Measurements from ENCODE around the gene VPS50. TPM values are rescaled to one million over a fixed set of nuclear protein-coding genes. Genes with fewer than 3 reads are reported as not detected.

The VPS50 gene
- total RNA-seq, 1 experiment from 2014 or later = 15.1 TPM

GRCh38 chr7:93196336-93196735 is 35.8 kb upstream of the VPS50 start:
- Histone ChIP-seq H3K27ac (ENCODE audit: low read depth, low read length) (no peak overlapping the region), H3K9ac (ENCODE audit: low read length) (no peak overlapping the region), H3K36me3 (ENCODE audit: control insufficient read depth in 1 of 2, insufficient read depth in 2 of 2, low read length in 2 of 2) (no peaks in the 10 kb centered on the region), H4K20me1 (ENCODE audit: insufficient read depth) (no peaks in the 10 kb centered on the region), H3K4me3 (replicated peaks in 1 of 2; ENCODE audit: low read depth in 1 of 2, low read length in 2 of 2) (no peak overlapping the region), H3K27me3 (ENCODE audit: insufficient read depth, low read length) (peaks cover 27% of the 10 kb centered on the region), H3K9me3 (ENCODE audit: control insufficient read depth in 1 of 2, insufficient read depth in 1 of 2, low read depth in 1 of 2, low read length in 2 of 2) (no peaks in the 10 kb centered on the region), H3K79me2 (ENCODE audit: insufficient read depth, low read length) (no peaks in the 10 kb centered on the region), H3K4me1 (ENCODE audit: control insufficient read depth in 1 of 2, insufficient read depth in 2 of 2, low read length in 2 of 2) (no peaks in the 10 kb centered on the region), H3K4me2 (ENCODE audit: low read length) (no peak overlapping the region), H2AFZ (ENCODE audit: low read depth, low read length, poor library complexity, severe bottlenecking) (no peak overlapping the region), H3K9me2 (ENCODE audit: insufficient read depth) (no peaks in the 10 kb centered on the region)
- ChIA-PET CTCF (no interaction called here), POLR2A (no interaction called here), RAD21 (ENCODE audit: low non-redundant PET in 1 of 2, low total read pairs in 2 of 2, uncharacterized antibody in 2 of 2, unreplicated experiment in 2 of 2) (no interaction called here)
- no peak for ATAC-seq
- no TSS peak for BruUV-seq (replicated peaks)
- TF ChIP-seq JUND (IDR thresholded peaks at IDR 0.05) (no peak), RAD21 (IDR thresholded peaks at IDR 0.05; ENCODE audit: low read depth) (no peak), CEBPB (IDR thresholded peaks at IDR 0.05; ENCODE audit: low read depth) (no peak), SRF (IDR thresholded peaks at IDR 0.05; ENCODE audit: low read depth) (no peak), POLR2AphosphoS5 (IDR thresholded peaks at IDR 0.05; ENCODE audit: low read depth, low read length) (no peak), SIN3A (IDR thresholded peaks at IDR 0.05; ENCODE audit: low read depth) (no peak), ZNF274 (IDR thresholded peaks at IDR 0.05; ENCODE audit: low read depth, low read length) (no peak), SP1 (IDR thresholded peaks at IDR 0.05; ENCODE audit: low read depth) (no peak), ELF1 (IDR thresholded peaks at IDR 0.05; ENCODE audit: borderline replicate concordance, low read depth) (no peak), EGR1 (IDR thresholded peaks at IDR 0.05; ENCODE audit: low read depth) (no peak), POLR2A (IDR thresholded peaks at IDR 0.05; ENCODE audit: borderline replicate concordance, extremely low read depth, insufficient read depth, insufficient read length) (no peak), ZFX (IDR thresholded peaks at IDR 0.05) (no peak), TCF7L2 (IDR thresholded peaks at IDR 0.05; ENCODE audit: borderline replicate concordance, extremely low read depth, insufficient read depth, insufficient read length) (no peak), EZH2phosphoT487 (IDR thresholded peaks at IDR 0.05; ENCODE audit: borderline replicate concordance) (no peak), EZH2 (IDR thresholded peaks at IDR 0.05) (no peak), ZBTB33 (IDR thresholded peaks at IDR 0.05; ENCODE audit: extremely low read depth, insufficient replicate concordance, low read length) (no peak), MAX (IDR thresholded peaks at IDR 0.05) (no peak), FOSL1 (IDR thresholded peaks at IDR 0.05; ENCODE audit: low read depth) (no peak)
- TF ChIP-seq, protein P1, sequence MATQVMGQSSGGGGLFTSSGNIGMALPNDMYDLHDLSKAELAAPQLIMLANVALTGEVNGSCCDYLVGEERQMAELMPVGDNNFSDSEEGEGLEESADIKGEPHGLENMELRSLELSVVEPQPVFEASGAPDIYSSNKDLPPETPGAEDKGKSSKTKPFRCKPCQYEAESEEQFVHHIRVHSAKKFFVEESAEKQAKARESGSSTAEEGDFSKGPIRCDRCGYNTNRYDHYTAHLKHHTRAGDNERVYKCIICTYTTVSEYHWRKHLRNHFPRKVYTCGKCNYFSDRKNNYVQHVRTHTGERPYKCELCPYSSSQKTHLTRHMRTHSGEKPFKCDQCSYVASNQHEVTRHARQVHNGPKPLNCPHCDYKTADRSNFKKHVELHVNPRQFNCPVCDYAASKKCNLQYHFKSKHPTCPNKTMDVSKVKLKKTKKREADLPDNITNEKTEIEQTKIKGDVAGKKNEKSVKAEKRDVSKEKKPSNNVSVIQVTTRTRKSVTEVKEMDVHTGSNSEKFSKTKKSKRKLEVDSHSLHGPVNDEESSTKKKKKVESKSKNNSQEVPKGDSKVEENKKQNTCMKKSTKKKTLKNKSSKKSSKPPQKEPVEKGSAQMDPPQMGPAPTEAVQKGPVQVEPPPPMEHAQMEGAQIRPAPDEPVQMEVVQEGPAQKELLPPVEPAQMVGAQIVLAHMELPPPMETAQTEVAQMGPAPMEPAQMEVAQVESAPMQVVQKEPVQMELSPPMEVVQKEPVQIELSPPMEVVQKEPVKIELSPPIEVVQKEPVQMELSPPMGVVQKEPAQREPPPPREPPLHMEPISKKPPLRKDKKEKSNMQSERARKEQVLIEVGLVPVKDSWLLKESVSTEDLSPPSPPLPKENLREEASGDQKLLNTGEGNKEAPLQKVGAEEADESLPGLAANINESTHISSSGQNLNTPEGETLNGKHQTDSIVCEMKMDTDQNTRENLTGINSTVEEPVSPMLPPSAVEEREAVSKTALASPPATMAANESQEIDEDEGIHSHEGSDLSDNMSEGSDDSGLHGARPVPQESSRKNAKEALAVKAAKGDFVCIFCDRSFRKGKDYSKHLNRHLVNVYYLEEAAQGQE (IDR thresholded peaks at IDR 0.05; ENCODE audit: low read depth) = no peak
- TF ChIP-seq, protein P2, sequence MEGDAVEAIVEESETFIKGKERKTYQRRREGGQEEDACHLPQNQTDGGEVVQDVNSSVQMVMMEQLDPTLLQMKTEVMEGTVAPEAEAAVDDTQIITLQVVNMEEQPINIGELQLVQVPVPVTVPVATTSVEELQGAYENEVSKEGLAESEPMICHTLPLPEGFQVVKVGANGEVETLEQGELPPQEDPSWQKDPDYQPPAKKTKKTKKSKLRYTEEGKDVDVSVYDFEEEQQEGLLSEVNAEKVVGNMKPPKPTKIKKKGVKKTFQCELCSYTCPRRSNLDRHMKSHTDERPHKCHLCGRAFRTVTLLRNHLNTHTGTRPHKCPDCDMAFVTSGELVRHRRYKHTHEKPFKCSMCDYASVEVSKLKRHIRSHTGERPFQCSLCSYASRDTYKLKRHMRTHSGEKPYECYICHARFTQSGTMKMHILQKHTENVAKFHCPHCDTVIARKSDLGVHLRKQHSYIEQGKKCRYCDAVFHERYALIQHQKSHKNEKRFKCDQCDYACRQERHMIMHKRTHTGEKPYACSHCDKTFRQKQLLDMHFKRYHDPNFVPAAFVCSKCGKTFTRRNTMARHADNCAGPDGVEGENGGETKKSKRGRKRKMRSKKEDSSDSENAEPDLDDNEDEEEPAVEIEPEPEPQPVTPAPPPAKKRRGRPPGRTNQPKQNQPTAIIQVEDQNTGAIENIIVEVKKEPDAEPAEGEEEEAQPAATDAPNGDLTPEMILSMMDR (IDR thresholded peaks at IDR 0.05 in 2 of 3, conservative IDR thresholded peaks at IDR 0.05 in 1 of 3; ENCODE audit: borderline replicate concordance in 1 of 3, insufficient read depth in 1 of 3, low read depth in 2 of 3, low read length in 2 of 3) = no peak
- intact Hi-C loops (cut with micrococcal nuclease) = no loop called here
- DNase-seq (ENCODE audit: low read depth, low spot score) = no peak
